IMR-90 (cell line): ENCODE results near the gene PLIN4. TPM values are rescaled to one million over a fixed set of nuclear protein-coding genes. Genes with fewer than 3 reads are reported as not detected.

Experiments used
- ATAC-seq: fragments of 200-7000 bp; cut with Tn5 transposase; 2 replicates; pipeline ENCODE4 v1.9.1; 2020; ENCODE audit warnings: low read depth, mild to moderate bottlenecking, moderate library complexity
- BruUV-seq: library from RNA; stranded (reverse); fragments of 400-500 nt; replicated peaks from 2 replicates; lab custom pipeline; 2021; lab: Mats Ljungman, UMichigan
- CTCF ChIA-PET: fragments of 300-600 bp; formaldehyde crosslinking; extraction: SDS; loops from one replicate; lab custom pipeline; 2021; ENCODE audit warnings: antibody characterized with exemption; lab: Yijun Ruan, JAX
- POLR2A ChIA-PET: fragments of 300-600 bp; sonication (Branson Sonifier 250); formaldehyde crosslinking; loops from one replicate; lab custom pipeline; 2022; ENCODE audit warnings: antibody characterized with exemption; ENCODE audit not compliant: unreplicated experiment; lab: Charles Lee
- DNase-seq: peaks from one replicate; pipeline ENCODE4 v3.0.0; 2013
- H2AFZ ChIP-seq: replicated peaks from 2 replicates; pipeline ENCODE3; 2013; ENCODE audit warnings: low read length, mild to moderate bottlenecking; ENCODE audit not compliant: poor library complexity
- H2AK5ac ChIP-seq: 2 replicates; pipeline ENCODE4 v1.6.1; 2013; ENCODE audit warnings: low read depth, low read length, inconsistent platforms
- H2AK9ac ChIP-seq: replicated peaks from 2 replicates; pipeline ENCODE3; 2013; ENCODE audit warnings: mild to moderate bottlenecking, low read depth, low read length, moderate library complexity; ENCODE audit not compliant: poor library complexity
- H2BK120ac ChIP-seq: 2 replicates; pipeline ENCODE4 v1.6.1; 2013; ENCODE audit warnings: low read depth, low read length, inconsistent platforms
- H2BK15ac ChIP-seq: 3 replicates; pipeline ENCODE4 v1.6.1; 2013; ENCODE audit warnings: low read depth, low read length, inconsistent platforms
- H2BK20ac ChIP-seq: 2 replicates; pipeline ENCODE4 v1.6.1; 2013; ENCODE audit warnings: low read depth, mild to moderate bottlenecking, inconsistent platforms, low read length, moderate library complexity
- H2BK5ac ChIP-seq: 2 replicates; pipeline ENCODE4 v1.6.1; 2013; ENCODE audit warnings: mild to moderate bottlenecking, low read depth, low read length, inconsistent platforms; ENCODE audit not compliant: poor library complexity, severe bottlenecking
- H3K14ac ChIP-seq: replicated peaks from 2 replicates; pipeline ENCODE4 v1.6.1; 2013; ENCODE audit warnings: low read depth, low read length, inconsistent platforms
- H3K18ac ChIP-seq: 2 replicates; pipeline ENCODE4 v1.6.1; 2013; ENCODE audit warnings: low read depth, low read length, control low read depth
- H3K23ac ChIP-seq: 2 replicates; pipeline ENCODE4 v1.6.1; 2013; ENCODE audit warnings: low read depth, low read length, inconsistent platforms
- H3K27ac ChIP-seq: 2 replicates; pipeline ENCODE4 v1.5.1; 2013; ENCODE audit warnings: mild to moderate bottlenecking, control low read depth, low read length; ENCODE audit not compliant: insufficient read depth
- H3K27me3 ChIP-seq: 2 replicates; pipeline ENCODE4 v1.6.1; 2013; ENCODE audit warnings: low read length; ENCODE audit not compliant: control insufficient read depth, insufficient read depth
- H3K36me3 ChIP-seq: 2 replicates; pipeline ENCODE4 v1.6.1; 2013; ENCODE audit warnings: low read length, mixed read lengths; ENCODE audit not compliant: control insufficient read depth, insufficient read depth
- H3K4ac ChIP-seq: 2 replicates; pipeline ENCODE4 v1.6.1; 2013; ENCODE audit warnings: low read depth, low read length, inconsistent platforms
- H3K4me1 ChIP-seq: 2 replicates; pipeline ENCODE4 v1.6.1; 2013; ENCODE audit warnings: low read length, mixed read lengths; ENCODE audit not compliant: control insufficient read depth, insufficient read depth
- H3K4me2 ChIP-seq: 2 replicates; pipeline ENCODE4 v1.6.1; 2013; ENCODE audit warnings: low read depth, mild to moderate bottlenecking, control low read depth, low read length, moderate library complexity
- H3K4me3 ChIP-seq: 2 replicates; pipeline ENCODE4 v1.5.1; 2013; ENCODE audit warnings: low read depth, mild to moderate bottlenecking, control low read depth, low read length, moderate library complexity; ENCODE audit not compliant: insufficient read depth
- H3K56ac ChIP-seq: 2 replicates; pipeline ENCODE4 v1.6.1; 2013; ENCODE audit warnings: low read length, inconsistent platforms; ENCODE audit not compliant: insufficient read depth; ENCODE audit errors: extremely low read depth
- H3K79me1 ChIP-seq, 2 experiments: 2 replicates each; pipeline ENCODE4 v1.6.1; 2013; ENCODE audit warnings: low read length in 2 of 2, inconsistent platforms in 1 of 2, low read depth in 1 of 2
- H3K9ac ChIP-seq: 2 replicates; pipeline ENCODE4 v1.6.1; 2013; ENCODE audit warnings: low read depth, low read length, control low read depth
- H3K9me1 ChIP-seq: 2 replicates; pipeline ENCODE4 v1.6.1; 2013; ENCODE audit warnings: low read length, inconsistent platforms; ENCODE audit not compliant: insufficient read depth
- H3K9me3 ChIP-seq: 2 replicates; pipeline ENCODE4 v1.6.1; 2013; ENCODE audit warnings: low read length; ENCODE audit not compliant: control insufficient read depth, insufficient read depth
- H4K20me1 ChIP-seq: 2 replicates; pipeline ENCODE4 v1.6.1; 2013; ENCODE audit warnings: low read length, inconsistent platforms; ENCODE audit not compliant: insufficient read depth
- H4K5ac ChIP-seq: 2 replicates; pipeline ENCODE4 v1.6.1; 2013; ENCODE audit warnings: mild to moderate bottlenecking, low read depth, low read length, control low read depth
- H4K8ac ChIP-seq, 2 experiments: 2 replicates each; pipeline ENCODE4 v1.6.1; 2013; ENCODE audit warnings: low read depth in 2 of 2, low read length in 2 of 2, control low read depth in 1 of 2, inconsistent platforms in 1 of 2
- H4K91ac ChIP-seq: 2 replicates; pipeline ENCODE4 v1.6.1; 2013; ENCODE audit warnings: low read depth, low read length, inconsistent platforms; ENCODE audit not compliant: insufficient read depth
- BHLHE40 ChIP-seq: fragments of 150-350 bp; IDR thresholded peaks from 2 replicates; pipeline ENCODE4 v1.6.1; 2016; ENCODE audit warnings: mild to moderate bottlenecking, low read depth, low read length
- CEBPB ChIP-seq: IDR thresholded peaks from 2 replicates; pipeline ENCODE4 v1.6.1; 2012; ENCODE audit warnings: low read depth, low read length, improper control_type of control experiment
- CHD1 ChIP-seq: IDR thresholded peaks from 2 replicates; pipeline ENCODE4 v1.6.1; 2012; ENCODE audit warnings: low read depth, low read length, improper control_type of control experiment
- CTCF ChIP-seq: conservative IDR thresholded peaks from 2 replicates; pipeline ENCODE4 v1.5.1; 2012; ENCODE audit warnings: mild to moderate bottlenecking, low read depth, low read length, improper control_type of control experiment
- ELK1 ChIP-seq: fragments of 150-350 bp; IDR thresholded peaks from 2 replicates; pipeline ENCODE4 v1.6.1; 2016; ENCODE audit warnings: low read depth, mild to moderate bottlenecking, low read length, moderate library complexity, borderline replicate concordance
- FOS ChIP-seq: fragments of 150-350 bp; IDR thresholded peaks from 2 replicates; pipeline ENCODE4 v1.6.1; 2016; ENCODE audit warnings: low read depth, low read length
- MAZ ChIP-seq: IDR thresholded peaks from 2 replicates; pipeline ENCODE4 v1.6.1; 2012; ENCODE audit warnings: low read depth, mild to moderate bottlenecking, low read length, improper control_type of control experiment, moderate library complexity, borderline replicate concordance
- MXI1 ChIP-seq: IDR thresholded peaks from 2 replicates; pipeline ENCODE4 v1.6.1; 2012; ENCODE audit warnings: low read depth, mild to moderate bottlenecking, low read length, moderate library complexity, borderline replicate concordance
- POLR2A ChIP-seq: IDR thresholded peaks from 2 replicates; pipeline ENCODE4 v1.6.1; 2012; ENCODE audit warnings: mild to moderate bottlenecking, low read depth, low read length
- RAD21 ChIP-seq: IDR thresholded peaks from 2 replicates; pipeline ENCODE4 v1.6.1; 2012; ENCODE audit warnings: low read length, improper control_type of control experiment
- RCOR1 ChIP-seq: IDR thresholded peaks from 2 replicates; pipeline ENCODE4 v1.6.1; 2012; ENCODE audit warnings: mild to moderate bottlenecking, low read length, improper control_type of control experiment; ENCODE audit not compliant: insufficient replicate concordance
- RFX5 ChIP-seq: IDR thresholded peaks from 2 replicates; pipeline ENCODE4 v1.8.0; 2012; ENCODE audit warnings: low read depth, mild to moderate bottlenecking, low read length, moderate library complexity
- USF2 ChIP-seq: fragments of 150-350 bp; IDR thresholded peaks from 2 replicates; pipeline ENCODE4 v1.6.1; 2017; ENCODE audit warnings: mild to moderate bottlenecking, antibody characterized with exemption, low read length, low read depth
- WGBS, 2 experiments: methylation state at CpG; one replicate each; pipeline versions ENCODE4 v1.1.5 to v1.1.7; 2013; ENCODE audit warnings: missing lambda C conversion rate in 2 of 2; ENCODE audit not compliant: insufficient read length in 1 of 2; ENCODE audit errors: extremely low coverage in 2 of 2; 5-methylcytosine and 5-hydroxymethylcytosine counted together
- dilution Hi-C: fragments of 300-500 bp; cut with HindIII; formaldehyde crosslinking; loops from one replicate; pipeline ENCODE4 v1.14.3; 2018; ENCODE audit warnings: low sequenced_read_pairs; ENCODE audit not compliant: unreplicated experiment
- in situ Hi-C: fragments of 300-500 bp; cut with MboI; formaldehyde crosslinking; loops from 3 replicates; pipeline ENCODE4 v1.14.3; 2019; ENCODE audit warnings: low sequenced_read_pairs, inconsistent platforms, mixed read lengths
- intact Hi-C: fragments of 100-400 bp; cut with micrococcal nuclease; formaldehyde crosslinking; loops from 2 replicates; pipeline ENCODE4 v1.10.0; 2022
- polyA plus RNA-seq, 3 experiments: library from polyadenylated mRNA; depleted of rRNA; stranded (reverse); fragments of >200 nt; gene quantifications; 2 replicates each; pipeline ENCODE4 v1.2.3, GENCODE V29; 2012; ENCODE audit warnings: low replicate concordance in 1 of 3
- total RNA-seq: library from RNA; depleted of rRNA; stranded (reverse); fragments of >200 nt; gene quantifications from 2 replicates; pipeline ENCODE4 v1.2.3, GENCODE V29; 2012

Gene PLIN4
- total and polyA plus RNA-seq, 2 of the 4 experiments (the other 2 are of a cell fraction): under 0.01 to 0.09 TPM

GRCh38 chr19:4516939-4517300 is 1.4 kb downstream of the PLIN4 start:
- H3K56ac ChIP-seq: no peak overlapping the region
- ChIA-PET POLR2A (no interaction called here), CTCF (no interaction called here)
- H4K5ac ChIP-seq: no peak overlapping the region
- WGBS, 2 experiments: 56% methylated on average over 5 of the region's 8 CpGs; no CpG with 5 or more reads in 1 of the 2 experiments
- no peak overlapping the region for H2BK120ac ChIP-seq
- dilution Hi-C loops (no loop called here), in situ Hi-C loops (no loop called here), intact Hi-C loops (no loop called here)
- no peak overlapping the region for H3K27ac ChIP-seq
- no peak overlapping the region for H3K4me2 ChIP-seq
- no peak overlapping the region for H2AK9ac ChIP-seq
- no peak overlapping the region for H3K14ac ChIP-seq
- no peak overlapping the region for H3K4ac ChIP-seq
- H3K9ac ChIP-seq: no peak overlapping the region
- H2BK20ac ChIP-seq: no peak overlapping the region
- peaks cover 12% of the 10 kb centered on the region for H3K27me3 ChIP-seq
- BruUV-seq: no TSS peak
- H3K36me3 ChIP-seq: no peaks in the 10 kb centered on the region
- peak; percentile 44 for ATAC-seq
- H3K18ac ChIP-seq: no peak overlapping the region
- no peak overlapping the region for H2BK5ac ChIP-seq
- no peak overlapping the region for H2AK5ac ChIP-seq
- H4K8ac ChIP-seq: no peak overlapping the region
- no peaks in the 10 kb centered on the region for H3K79me1 ChIP-seq
- TF ChIP-seq RFX5 (no peak), RCOR1 (no peak), FOS (no peak), RAD21 (no peak), POLR2A (no peak), BHLHE40 (no peak), ELK1 (no peak), MXI1 (no peak), USF2 (no peak), CHD1 (no peak), MAZ (no peak), CEBPB (no peak), CTCF (no peak)
- peaks cover 9% of the 10 kb centered on the region for H3K4me1 ChIP-seq
- H4K91ac ChIP-seq: no peak overlapping the region
- H3K9me1 ChIP-seq: no peaks in the 10 kb centered on the region
- H2BK15ac ChIP-seq: no peak overlapping the region
- no peak overlapping the region for H2AFZ ChIP-seq
- no peak overlapping the region for H3K4me3 ChIP-seq
- no peaks in the 10 kb centered on the region for H3K9me3 ChIP-seq
- no peaks in the 10 kb centered on the region for H4K20me1 ChIP-seq
- no peak overlapping the region for H3K23ac ChIP-seq
- DNase-seq: no peak
